Endothelial cell of umbilical vein (primary cell): ENCODE results near the gene SMARCD3.

Experiments
- CTCF ChIP-seq, 2 donors: IDR thresholded peaks; 1 replicate in 1 of 2; 2 replicates in 1 of 2; pipeline ENCODE4 v1.5.1; 2011; ENCODE audit warnings: low read length in 2 of 2, mild to moderate bottlenecking in 2 of 2, moderate library complexity in 2 of 2, control low read depth in 1 of 2, inconsistent platforms in 1 of 2, low read depth in 1 of 2; ENCODE audit not compliant: insufficient read depth in 1 of 2; ENCODE audit errors: extremely low read depth in 1 of 2
- JUN ChIP-seq: IDR thresholded peaks from 2 replicates; pipeline ENCODE4 v1.6.1; 2011; ENCODE audit warnings: borderline replicate concordance, low read depth; ENCODE audit not compliant: insufficient read length, insufficient read depth
- MAX ChIP-seq: IDR thresholded peaks from 2 replicates; pipeline ENCODE4 v1.6.1; 2011; ENCODE audit not compliant: insufficient read depth, insufficient read length
- POLR2AphosphoS5 ChIP-seq: IDR thresholded peaks from 2 replicates; pipeline ENCODE4 v1.6.1; 2012; ENCODE audit warnings: low read depth, mild to moderate bottlenecking, control low read depth, low read length, moderate library complexity; ENCODE audit not compliant: insufficient read depth

GRCh38 chr7:151229249-151229648 is 19.2 kb downstream of the SMARCD3 start:
- TF ChIP-seq CTCF (IDR thresholded peaks at IDR 0.05; ENCODE audit: extremely low read depth in 1 of 2, insufficient read depth in 1 of 2, low read depth in 1 of 2, low read length in 2 of 2) (no peak), MAX (no peak), POLR2AphosphoS5 (no peak), JUN (no peak)
